Stimulated activated naive CD4-positive, alpha-beta T cell treated with Interleukin-2 at 50 U/mL for 16 hours (primary cell): ENCODE results near the gene AMFR.

ENCODE experiments used
- DNase-seq: peaks from one replicate; lab custom pipeline; 2025; lab: John Stamatoyannopoulos, UW

Gene AMFR

DNA sequence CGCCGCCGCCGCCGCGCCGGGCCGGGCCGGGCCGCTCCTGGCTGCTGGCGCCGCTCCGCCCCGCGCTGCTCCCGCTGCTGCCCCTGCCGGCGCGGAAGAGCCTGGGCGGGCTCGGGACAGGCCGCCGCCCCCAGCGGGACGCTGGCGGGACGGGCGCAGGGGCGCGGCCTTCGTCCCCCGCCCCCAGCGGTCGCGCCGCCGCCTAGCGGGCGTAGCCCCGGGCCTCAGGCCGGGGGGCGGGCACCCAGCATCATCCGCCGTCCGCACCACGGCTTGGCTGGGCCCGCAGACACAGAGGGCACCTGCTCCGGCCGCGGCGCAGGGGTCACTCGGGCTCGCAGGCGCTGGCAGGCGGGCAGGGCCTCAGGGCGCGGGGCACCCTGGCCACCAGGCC lies at the start of gene AMFR:
TSS of gene AMFR (minus strand) at position 107 of the 394 bp plus-strand sequence. CDS start 218 bp downstream, outside the sequence.
- peak; percentile 48 for DNase-seq

DNA sequence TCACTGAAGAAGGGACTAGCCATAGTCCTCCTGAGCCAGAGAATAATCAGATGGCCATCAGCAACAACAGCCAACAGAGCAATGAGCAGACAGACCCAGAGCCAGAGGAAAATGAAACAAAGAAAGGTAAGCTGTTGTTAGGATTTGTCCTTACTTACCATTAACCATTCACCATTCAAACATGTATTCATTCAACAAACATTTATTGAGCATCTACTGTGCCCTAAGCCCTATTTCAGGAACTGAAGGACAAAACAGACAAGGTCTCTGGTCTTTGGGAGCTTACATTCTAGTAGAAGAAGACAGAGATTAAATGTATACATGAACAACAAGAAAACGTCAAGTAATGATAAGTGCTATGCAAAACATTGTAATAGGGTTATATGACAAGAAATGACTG lies 45.3 kb upstream of the AMFR start:
- no peak for DNase-seq

- no peak for DNase-seq
Measured at GRCh38 chr16:56470232-56470631, 44.9 kb upstream of the AMFR start.

DNA sequence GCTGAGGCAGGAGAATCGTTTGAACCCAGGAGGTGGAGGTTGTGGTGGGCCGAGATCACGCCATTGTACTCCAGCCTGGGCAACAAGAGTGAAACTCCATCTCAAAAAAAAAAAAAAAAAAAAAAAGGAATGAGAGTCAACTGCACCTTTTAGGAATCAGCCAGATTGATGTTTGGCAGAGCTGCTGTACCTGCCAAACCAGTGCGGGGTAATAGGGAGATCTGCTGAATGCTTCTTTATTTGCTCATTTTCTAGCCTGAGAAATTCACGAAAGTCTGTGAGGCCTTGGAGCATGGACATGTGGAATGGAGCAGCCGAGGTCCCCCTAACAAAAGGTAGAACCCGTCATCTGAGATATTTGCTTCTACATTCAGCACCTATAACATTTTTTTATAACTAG lies 44.4 kb upstream of the AMFR start:
- no peak for DNase-seq

- no peak for DNase-seq
Measured at GRCh38 chr16:56468800-56469199, 43.5 kb upstream of the AMFR start.

- DNase-seq: no peak
Measured at GRCh38 chr16:56466344-56466743, 41.0 kb upstream of the AMFR start.

- DNase-seq: no peak
Measured at GRCh38 chr16:56463153-56463552, 37.8 kb upstream of the AMFR start.

GRCh38 chr16:56462064-56462796 lies 36.9 kb upstream of the AMFR start:
- DNase-seq: no peak

DNA sequence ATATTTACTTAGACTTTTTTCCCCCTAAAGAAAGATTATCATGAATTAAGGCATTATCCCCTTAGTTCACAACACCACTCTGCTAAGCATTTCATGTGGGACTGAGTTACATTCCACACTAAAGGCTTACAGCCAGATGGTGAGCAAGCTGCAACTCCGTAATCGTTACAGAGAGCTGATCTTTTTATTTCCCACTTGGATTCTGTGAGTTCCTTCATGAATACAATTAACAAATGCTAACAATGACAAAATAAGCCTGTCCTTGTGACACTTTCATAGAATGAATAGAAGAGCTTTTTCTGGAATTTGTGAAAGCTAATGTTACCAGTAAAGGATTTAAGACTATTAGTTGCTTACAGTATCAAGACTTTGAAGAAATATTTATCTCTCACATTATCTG lies 34.8 kb upstream of the AMFR start:
- DNase-seq: no peak

DNA sequence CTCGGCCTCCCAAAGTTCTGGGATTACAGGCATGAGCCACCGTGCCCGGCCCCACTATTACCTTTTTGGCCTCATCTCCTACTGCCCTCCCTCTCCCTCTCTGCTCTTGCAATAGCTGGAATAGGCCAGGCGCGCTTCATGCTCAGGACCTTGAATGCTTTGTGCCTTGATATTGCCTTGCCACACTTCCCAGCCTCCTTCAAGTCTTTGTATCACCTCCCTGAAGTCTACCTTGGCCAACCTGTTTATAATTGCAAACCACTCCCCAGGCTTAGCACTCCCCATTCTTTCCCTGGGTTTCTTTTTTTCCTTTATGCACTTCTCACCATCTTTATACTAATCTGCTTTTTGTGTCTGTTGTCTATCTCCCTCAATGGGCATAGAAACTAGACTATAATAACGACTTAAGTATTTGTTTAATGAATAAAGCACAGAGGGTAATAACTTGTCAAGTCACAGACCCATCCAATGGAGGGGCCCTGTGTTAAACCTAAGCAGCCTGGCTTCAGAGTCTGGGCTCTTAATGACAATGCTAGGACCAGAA lies 32.7 kb upstream of the AMFR start:
- no peak for DNase-seq

DNA sequence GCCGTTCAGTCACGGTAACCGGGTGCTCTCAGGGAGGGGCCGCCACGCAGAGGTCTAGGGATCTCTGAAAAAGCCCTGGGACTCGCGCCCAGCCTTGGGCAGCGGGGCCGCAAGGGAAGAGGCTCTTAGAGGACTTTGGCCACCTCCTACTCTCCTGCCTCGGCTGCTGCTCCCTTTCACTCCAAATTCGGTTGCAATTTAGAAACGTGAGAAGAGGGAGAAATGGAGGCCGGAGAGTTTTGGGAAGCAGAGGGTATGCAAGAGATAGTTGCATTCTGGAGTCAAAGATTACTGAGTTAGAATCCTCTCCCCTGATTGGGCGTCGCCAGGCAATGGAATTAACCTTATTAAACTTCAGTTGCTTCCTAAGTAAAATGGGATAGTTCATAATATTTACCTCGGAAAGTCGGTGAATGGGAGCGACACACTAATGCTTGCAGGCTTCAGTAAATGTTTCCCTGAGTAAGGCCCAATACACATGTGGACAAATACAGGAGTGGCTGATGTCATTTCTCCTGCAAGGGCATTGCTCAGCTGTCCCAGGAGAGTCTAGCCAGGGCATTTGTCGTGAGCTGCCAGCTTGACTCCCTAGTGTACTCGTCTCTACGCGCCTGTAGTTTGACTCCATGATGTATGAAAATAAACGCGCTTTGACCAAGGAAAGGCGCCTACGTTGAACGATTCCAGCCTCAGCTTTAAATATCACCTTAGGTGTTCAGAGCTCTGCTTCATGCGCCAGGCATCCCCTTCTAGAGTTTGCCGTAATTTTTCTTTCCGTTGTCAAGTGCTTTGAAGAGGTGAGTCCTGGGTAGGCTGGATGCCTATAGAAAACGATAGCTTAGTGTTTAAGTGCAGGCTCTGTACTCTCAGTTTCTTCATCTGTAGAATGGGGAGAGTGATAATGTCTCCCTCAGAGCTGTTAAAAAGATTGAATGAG lies 26.7 kb upstream of the AMFR start:
- DNase-seq: no peak

GRCh38 chr16:56450986-56451752 lies 25.8 kb upstream of the AMFR start, which contains the start of the genes NUDT21 and OGFOD1:
NUDT21 (minus strand) TSS chr16:56451332; CDS start chr16:56451202, 130 bp downstream.
OGFOD1 (plus strand) TSS chr16:56451554; CDS start chr16:56451613, 59 bp downstream.
- DNase-seq: peak; percentile 94

DNA sequence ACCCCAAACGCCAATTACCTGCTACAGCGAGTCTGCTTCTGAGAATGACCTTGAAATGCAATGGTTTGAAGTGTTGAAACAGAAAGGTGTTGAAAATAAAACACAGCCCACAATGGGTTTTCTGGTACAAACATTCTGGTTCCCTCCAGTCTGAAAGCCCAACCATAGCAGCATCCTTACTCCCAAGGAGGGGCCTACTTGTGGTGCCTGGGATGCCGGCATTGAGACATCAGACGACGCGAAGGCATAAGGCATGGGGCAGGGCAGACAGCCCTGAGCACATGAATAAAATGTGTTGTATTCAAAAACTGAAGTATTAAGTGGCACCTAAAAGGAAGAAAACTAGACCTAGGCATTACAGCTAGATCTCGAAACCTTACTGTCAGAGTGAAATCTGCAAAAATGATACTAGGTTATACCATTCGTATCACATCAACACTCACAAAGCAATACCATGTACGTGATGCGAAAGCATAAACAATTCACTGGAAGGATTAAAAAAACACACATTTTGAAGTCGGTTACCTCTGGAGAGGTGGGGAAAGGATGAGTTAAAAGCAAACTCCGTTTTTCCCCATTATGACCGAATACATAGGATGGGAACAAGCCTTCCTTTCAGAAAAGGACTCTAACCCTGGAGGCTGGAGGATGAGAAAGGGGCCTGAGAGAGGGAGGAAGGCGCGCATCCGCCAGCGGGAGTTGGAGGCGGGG lies 25.1 kb upstream of the AMFR start:
- DNase-seq: no peak

DNA sequence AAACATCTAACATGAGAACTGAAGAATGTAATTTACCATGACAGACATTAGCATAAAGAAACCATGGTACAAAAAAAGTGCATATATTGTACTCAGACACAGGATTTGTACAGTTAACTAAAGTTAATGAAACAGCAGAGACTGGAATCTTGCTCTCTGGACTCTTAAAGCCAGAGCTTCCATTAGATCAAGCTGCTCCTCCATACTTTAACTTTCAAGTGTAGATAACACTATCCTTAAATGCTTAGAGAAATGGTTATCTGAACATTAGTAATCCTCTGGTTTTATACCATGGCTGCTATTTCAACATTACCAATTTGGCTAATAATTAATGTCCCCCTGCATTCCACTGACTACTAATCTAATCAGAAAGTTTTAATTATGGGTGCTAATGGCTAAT lies 22.7 kb upstream of the AMFR start:
- no peak for DNase-seq

GRCh38 chr16:56447286-56447685 lies 21.9 kb upstream of the AMFR start:
- no peak for DNase-seq

- DNase-seq: no peak
Measured at GRCh38 chr16:56438038-56438437, 12.7 kb upstream of the AMFR start.

- DNase-seq: no peak
Measured at GRCh38 chr16:56436258-56436657, 10.9 kb upstream of the AMFR start.

- no peak for DNase-seq
Measured at GRCh38 chr16:56428091-56428490, 2.7 kb upstream of the AMFR start.

GRCh38 chr16:56426585-56426984 lies 1.2 kb upstream of the AMFR start:
- no peak for DNase-seq

DNA sequence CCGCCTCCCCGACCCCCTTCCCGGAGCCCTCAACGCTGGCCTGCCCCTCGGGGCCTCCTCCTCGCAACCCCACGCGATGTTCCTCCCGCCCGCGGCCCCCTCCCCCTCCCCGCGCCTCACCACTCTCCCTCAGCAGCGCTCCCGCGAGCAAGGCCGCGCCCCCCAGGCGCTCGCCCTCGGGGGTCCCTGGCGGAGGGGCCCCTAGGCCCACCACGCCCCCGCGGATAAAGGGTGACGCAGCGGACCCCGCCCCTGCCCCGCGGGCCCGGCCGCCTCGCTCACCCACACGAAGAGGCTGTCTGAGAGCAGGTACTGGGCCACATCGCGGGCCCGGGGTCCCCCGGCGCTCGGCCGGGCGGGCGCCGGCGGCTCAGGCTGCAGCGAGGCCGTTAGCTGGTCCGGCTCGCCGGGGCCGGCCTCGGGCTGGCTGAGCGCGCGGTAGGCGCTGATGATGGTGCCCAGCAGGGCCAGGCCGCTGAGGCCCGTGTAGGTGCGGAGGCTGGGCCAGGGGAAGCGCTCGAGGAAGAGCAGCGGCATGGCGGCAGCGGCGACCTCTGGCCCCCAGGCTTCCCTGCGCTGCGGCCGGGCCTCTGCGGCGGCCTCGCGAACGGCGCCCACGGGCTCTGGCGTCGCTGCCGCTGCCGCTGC lies 430 bp downstream of the AMFR start:
- peak; percentile 35 for DNase-seq

GRCh38 chr16:56424404-56424764 lies 961 bp downstream of the AMFR start:
- DNase-seq: no peak
